Thyroid gland (tissue), 4 donors: ENCODE data around the gene KCNQ1.

Experiments
- CTCF ChIP-seq, 6 experiments: fragments of 200-600 bp in 3 of 6; fragments of 450-650 bp in 3 of 6; sonication (generic) in 3 of 6; IDR thresholded peaks; one replicate each; pipeline ENCODE4 v1.5.1; 2016 to 2019; ENCODE audit warnings: antibody characterized with exemption in 6 of 6, mild to moderate bottlenecking in 2 of 6, inconsistent platforms in 1 of 6, moderate library complexity in 1 of 6
- POLR2A ChIP-seq, 2 donors: fragments of 450-650 bp; IDR thresholded peaks; one replicate each; pipeline ENCODE4 v1.6.1; 2017; ENCODE audit warnings: antibody characterized with exemption in 2 of 2, mild to moderate bottlenecking in 2 of 2, moderate library complexity in 1 of 2

- no peak for TF ChIP-seq CTCF (IDR thresholded peaks at IDR 0.05)
- TF ChIP-seq POLR2A (IDR thresholded peaks at IDR 0.05), result no peak
Measured at GRCh38 chr11:2425506-2425905, 19.3 kb upstream of the KCNQ1 start.
